ENCODE data around the gene HNRNPD. TPM values are rescaled to one million over a fixed set of nuclear protein-coding genes. Genes with fewer than 3 reads are reported as not detected.
"Not testable (repeated sequence)": the region's sequence is repeated elsewhere in the genome, so short reads cannot be mapped to it uniquely, and the experiment has no call there.

HNRNPD gene
- total RNA-seq, 1 donor from 2014 or later = 113 TPM

GRCh38 chr4:82380831-82381230 lies 7.0 kb upstream of the HNRNPD start:
- ATAC-seq (peak; percentile 7), DNase-seq (no peak)
- intact Hi-C loops (cut with micrococcal nuclease) = no loop called here

- intact Hi-C loops (cut with micrococcal nuclease) = no loop called here
- ATAC-seq (peak; percentile 97), DNase-seq (peak; percentile 82)
Observed at GRCh38 chr4:82380344-82380743, 6.6 kb upstream of the HNRNPD start.

GRCh38 chr4:82376109-82376508 lies 2.3 kb upstream of the HNRNPD start:
- no peak for ATAC-seq
- no peak for DNase-seq
- intact Hi-C loops (cut with micrococcal nuclease) = loop anchor here (5.0 kb wide), 1 partner anchor 51 kb away; no protein-coding TSS in a partner anchor

GRCh38 chr4:82373486-82373815 lies 340 bp downstream of the HNRNPD start:
- peak; percentile 14 for ATAC-seq
- intact Hi-C loops (cut with micrococcal nuclease) = no loop called here
- DNase-seq = no peak

- ATAC-seq = peak; percentile 53
- intact Hi-C loops (cut with micrococcal nuclease) = no loop called here
- peak; percentile 70 for DNase-seq
Observed at GRCh38 chr4:82372517-82373485, 990 bp downstream of the HNRNPD start.

- DNase-seq = no peak
- ATAC-seq = no peak
- intact Hi-C loops (cut with micrococcal nuclease) = no loop called here
Observed at GRCh38 chr4:82371497-82371896, 2.3 kb downstream of the HNRNPD start.

- intact Hi-C loops (cut with micrococcal nuclease) = no loop called here
Observed at GRCh38 chr4:82367438-82368097, 6.2 kb downstream of the HNRNPD start.

GRCh38 chr4:82366431-82366830 lies 7.4 kb downstream of the HNRNPD start:
- ATAC-seq; intact Hi-C loops (cut with micrococcal nuclease); DNase-seq: not testable (repeated sequence)

More at GRCh38 chr4:82367438-82368097, 6.2 kb downstream of the HNRNPD start:
- DNase-seq = no peak
- no peak for ATAC-seq

- intact Hi-C loops (cut with micrococcal nuclease) = no loop called here
Observed at GRCh38 chr4:82363896-82364487, 9.8 kb downstream of the HNRNPD start.

GRCh38 chr4:82362565-82362964 lies 11.2 kb downstream of the HNRNPD start:
- intact Hi-C loops (cut with micrococcal nuclease) = no loop called here
- ATAC-seq (no peak), DNase-seq (no peak)

More at GRCh38 chr4:82363896-82364487, 9.8 kb downstream of the HNRNPD start:
- ATAC-seq (no peak), DNase-seq (no peak)

GRCh38 chr4:82360298-82361177 lies 13.3 kb downstream of the HNRNPD start:
- intact Hi-C loops (cut with micrococcal nuclease) = no loop called here
- no peak for DNase-seq
- peak; percentile 76 for ATAC-seq

GRCh38 chr4:82358847-82359246 lies 14.9 kb downstream of the HNRNPD start:
- intact Hi-C loops (cut with micrococcal nuclease) = no loop called here
- ATAC-seq = no peak
- DNase-seq = no peak

GRCh38 chr4:82357640-82358039 lies 16.2 kb downstream of the HNRNPD start:
- no peak for ATAC-seq
- DNase-seq = no peak
- intact Hi-C loops (cut with micrococcal nuclease) = no loop called here

GRCh38 chr4:82354788-82355187 lies 19.0 kb downstream of the HNRNPD start:
- intact Hi-C loops (cut with micrococcal nuclease) = no loop called here
- no peak for DNase-seq

GRCh38 chr4:82352825-82353366 lies 20.9 kb downstream of the HNRNPD start:
- DNase-seq (no peak), ATAC-seq (no peak)
- intact Hi-C loops (cut with micrococcal nuclease) = no loop called here

More at GRCh38 chr4:82354788-82355187, 19.0 kb downstream of the HNRNPD start:
- no peak for ATAC-seq

- intact Hi-C loops (cut with micrococcal nuclease) = no loop called here
- no peak for ATAC-seq
- no peak for DNase-seq
Observed at GRCh38 chr4:82352118-82352824, 21.5 kb downstream of the HNRNPD start.

GRCh38 chr4:82346126-82346525 lies 27.7 kb downstream of the HNRNPD start:
- ATAC-seq (no peak), DNase-seq (no peak)
- intact Hi-C loops (cut with micrococcal nuclease) = no loop called here

GRCh38 chr4:82335043-82335442 lies 38.7 kb downstream of the HNRNPD start:
- ATAC-seq (no peak), DNase-seq (no peak)
- intact Hi-C loops (cut with micrococcal nuclease) = no loop called here
